Spleen (tissue), 7 donors: ENCODE data around the gene GPATCH2.

ENCODE experiments used
- CTCF ChIP-seq, 11 experiments: fragments of 200-600 bp in 7 of 11; fragments of 450-650 bp in 4 of 11; sonication (generic) in 4 of 11; IDR thresholded peaks in 8 of 11; conservative IDR thresholded peaks in 3 of 11; 1 replicate in 7 of 11; 2 replicates in 4 of 11; pipeline versions ENCODE4 v1.4.0 to v1.8.0; 2016 to 2021; ENCODE audit warnings: antibody characterized with exemption in 11 of 11, inconsistent platforms in 4 of 11, mild to moderate bottlenecking in 1 of 11
- POLR2A ChIP-seq, 3 donors: fragments of 450-650 bp; IDR thresholded peaks; one replicate each; pipeline ENCODE4 v1.5.1; 2017; ENCODE audit warnings: antibody characterized with exemption in 3 of 3, mild to moderate bottlenecking in 1 of 3
- POLR2AphosphoS5 ChIP-seq, 3 donors: sonication (generic); formaldehyde crosslinking; IDR thresholded peaks; one replicate each; pipeline ENCODE4 v1.5.1; 2017; ENCODE audit warnings: antibody characterized with exemption in 3 of 3
- donor health status: DM: no; HTN: no; CAD: no; lungs with moderate emphysema.
- donor health status: DM: no; HTN: no; CAD: no.
- donor health status: DM: no; HTN: no; CAD: no.

GRCh38 chr1:217535601-217536377 is 95.1 kb downstream of the GPATCH2 start:
- TF ChIP-seq POLR2A (IDR thresholded peaks at IDR 0.05): no peak
- TF ChIP-seq CTCF (IDR thresholded peaks at IDR 0.05 in 8 of 11, conservative IDR thresholded peaks at IDR 0.05 in 3 of 11): no peak
- TF ChIP-seq POLR2AphosphoS5 (IDR thresholded peaks at IDR 0.05): no peak
